Liver (tissue), 9 donors: ENCODE results near the gene RAD51B. TPM values are rescaled to one million over a fixed set of nuclear protein-coding genes. Genes with fewer than 3 reads are reported as not detected.

Source experiments
- DNase-seq: peaks from one replicate; pipeline ENCODE4 v3.0.0-alpha.2; 2017; ENCODE audit warnings: low spot score
- H3K27ac ChIP-seq, 2 donors: one replicate each; pipeline ENCODE4 v1.7.0; 2013; ENCODE audit warnings: inconsistent platforms in 2 of 2, low read length in 2 of 2, control low read depth in 1 of 2, low read depth in 1 of 2, mild to moderate bottlenecking in 1 of 2
- H3K27me3 ChIP-seq, 4 donors: one replicate each; pipeline versions ENCODE4 v1.6.1 to v1.7.0; 2013; ENCODE audit warnings: low read length in 3 of 4, inconsistent platforms in 1 of 4, mild to moderate bottlenecking in 1 of 4, moderate library complexity in 1 of 4; ENCODE audit not compliant: control insufficient read depth in 4 of 4, insufficient read depth in 4 of 4
- H3K36me3 ChIP-seq, 4 donors: one replicate each; pipeline versions ENCODE4 v1.6.1 to v1.7.0; 2013; ENCODE audit warnings: low read length in 3 of 4, mild to moderate bottlenecking in 3 of 4, low read depth in 1 of 4, moderate library complexity in 1 of 4; ENCODE audit not compliant: control insufficient read depth in 4 of 4, insufficient read depth in 3 of 4
- H3K4me1 ChIP-seq, 4 donors: one replicate each; pipeline versions ENCODE4 v1.6.1 to v1.7.0; 2013; ENCODE audit warnings: low read length in 3 of 4, mild to moderate bottlenecking in 3 of 4, moderate library complexity in 1 of 4; ENCODE audit not compliant: control insufficient read depth in 4 of 4, insufficient read depth in 4 of 4
- H3K4me3 ChIP-seq, 3 donors: one replicate each; pipeline versions ENCODE4 v1.6.1 to v1.7.0; 2013; ENCODE audit warnings: low read length in 3 of 3, control low read depth in 1 of 3, low read depth in 1 of 3, mild to moderate bottlenecking in 1 of 3
- H3K9ac ChIP-seq, 2 donors: one replicate each; pipeline ENCODE4 v1.7.0; 2013; ENCODE audit warnings: low read length in 2 of 2, mild to moderate bottlenecking in 2 of 2, moderate library complexity in 2 of 2, control low read depth in 1 of 2, low read depth in 1 of 2
- H3K9me3 ChIP-seq, 4 donors: one replicate each; pipeline versions ENCODE4 v1.6.1 to v1.7.0; 2013; ENCODE audit warnings: low read length in 3 of 4; ENCODE audit not compliant: control insufficient read depth in 4 of 4
- EGR1 ChIP-seq, 2 donors: IDR thresholded peaks; 2 replicates each; pipeline ENCODE4 v1.6.1; 2016 to 2018; ENCODE audit warnings: antibody characterized with exemption in 2 of 2, low read depth in 2 of 2
- FOXA1 ChIP-seq: IDR thresholded peaks from 2 replicates; pipeline ENCODE4 v1.6.1; 2016; ENCODE audit warnings: antibody characterized with exemption
- FOXA2 ChIP-seq: IDR thresholded peaks from 2 replicates; pipeline ENCODE4 v1.6.1; 2016; ENCODE audit warnings: antibody characterized with exemption
- GABPA ChIP-seq, 2 donors: IDR thresholded peaks in 1 of 2; conservative IDR thresholded peaks in 1 of 2; 2 replicates each; pipeline ENCODE4 v1.6.1; 2016; ENCODE audit warnings: antibody characterized with exemption in 2 of 2, mild to moderate bottlenecking in 1 of 2, moderate library complexity in 1 of 2
- HNF4A ChIP-seq, 2 donors: conservative IDR thresholded peaks; 2 replicates each; pipeline ENCODE4 v1.6.1; 2016; ENCODE audit warnings: antibody characterized with exemption in 2 of 2, mild to moderate bottlenecking in 2 of 2
- HNF4G ChIP-seq: IDR thresholded peaks from 2 replicates; pipeline ENCODE4 v1.6.1; 2016; ENCODE audit warnings: antibody characterized with exemption
- JUND ChIP-seq, 2 donors: IDR thresholded peaks; 2 replicates each; pipeline ENCODE4 v1.6.1; 2016; ENCODE audit warnings: antibody characterized with exemption in 2 of 2
- NR2F2 ChIP-seq: IDR thresholded peaks from 2 replicates; pipeline ENCODE4 v1.6.1; 2016; ENCODE audit warnings: antibody characterized with exemption
- RAD21 ChIP-seq, 2 donors: IDR thresholded peaks; 2 replicates each; pipeline ENCODE4 v1.6.1; 2016; ENCODE audit warnings: antibody characterized with exemption in 2 of 2, mild to moderate bottlenecking in 2 of 2
- REST ChIP-seq: IDR thresholded peaks from 2 replicates; pipeline ENCODE4 v1.6.1; 2016; ENCODE audit warnings: antibody characterized with exemption, mild to moderate bottlenecking
- RXRA ChIP-seq, 2 donors: IDR thresholded peaks; 2 replicates each; pipeline ENCODE4 v1.6.1; 2017 to 2018; ENCODE audit warnings: antibody characterized with exemption in 2 of 2, mild to moderate bottlenecking in 1 of 2
- SP1 ChIP-seq: IDR thresholded peaks from 2 replicates; pipeline ENCODE4 v1.6.1; 2018; ENCODE audit warnings: antibody characterized with exemption, mild to moderate bottlenecking
- TAF1 ChIP-seq: conservative IDR thresholded peaks from 2 replicates; pipeline ENCODE4 v1.6.1; 2016; ENCODE audit warnings: antibody characterized with exemption, mild to moderate bottlenecking
- YY1 ChIP-seq: IDR thresholded peaks from 2 replicates; pipeline ENCODE4 v1.6.1; 2016; ENCODE audit warnings: antibody characterized with exemption, mild to moderate bottlenecking
- ZBTB33 ChIP-seq: IDR thresholded peaks from 2 replicates; pipeline ENCODE4 v1.6.1; 2016; ENCODE audit warnings: antibody characterized with exemption
- WGBS: extraction: QIAGEN DNeasy Blood & Tissue Kit; methylation state at CpG from one replicate; pipeline ENCODE4 v1.1.7; 2013; 5-methylcytosine and 5-hydroxymethylcytosine counted together
- polyA plus RNA-seq, 2 donors: library from polyadenylated mRNA; stranded (reverse) in 1 of 2; unstranded in 1 of 2; fragments of 200-250 nt in 1 of 2; fragments of >200 nt in 1 of 2; fragmentation: Nextera tagmentation in 1 of 2; extraction: Ambion mirVana in 1 of 2; gene quantifications; one replicate each; pipeline versions ENCODE4 v1.2.1 to v1.2.3, GENCODE V29; 2013 to 2015
- total RNA-seq, 2 donors: library from RNA; depleted of rRNA; stranded (reverse); fragments of >200 nt; gene quantifications; one replicate each; pipeline ENCODE4 v1.2.3, GENCODE V29; 2014
- TF ChIP-seq, protein P1 (sequence below): IDR thresholded peaks from 2 replicates; pipeline ENCODE4 v1.6.1; 2016; ENCODE audit warnings: antibody characterized with exemption
- TF ChIP-seq, protein P2 (sequence below): fragments of 150-350 bp; IDR thresholded peaks from 2 replicates; pipeline ENCODE4 v1.5.1; 2017; ENCODE audit warnings: improper control_type of control experiment, low read depth, low read length; ENCODE audit not compliant: missing input control
- donor health status: healthy.
- donor health status: healthy.
- donor health status: healthy.
- donor health status: healthy.
- donor health status: healthy.

The RAD51B gene
- total and polyA plus RNA-seq, 4 donors = 0.81 to 12.9 (median 2.4) TPM

DNA sequence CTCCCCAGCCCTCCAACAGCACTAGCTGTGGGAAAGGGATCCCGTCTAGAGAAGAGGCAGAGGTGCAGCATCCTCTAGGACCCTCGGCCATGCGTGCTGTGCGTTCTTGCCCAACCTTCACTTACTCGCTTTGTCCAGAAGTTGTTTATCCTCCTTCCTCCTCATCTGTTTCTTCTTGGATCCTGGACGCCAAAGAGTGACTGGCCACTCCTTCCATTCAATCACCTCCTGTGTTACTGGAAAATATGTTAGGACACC, 832.8 kb downstream of the RAD51B start:
- Histone ChIP-seq H3K36me3 (no peaks in the 10 kb centered on the region), H3K9me3 (no peaks in the 10 kb centered on the region), H3K9ac (no peak overlapping the region), H3K4me1 (peaks cover 6 to 30% (median 19%) of the 10 kb centered on the region in 4 donors), H3K27ac (no peak overlapping the region), H3K4me3 (no peak overlapping the region), H3K27me3 (no peaks in the 10 kb centered on the region)
- no peak for DNase-seq
- TF ChIP-seq EGR1 (IDR thresholded peaks at IDR 0.05; ENCODE audit: low read depth in 2 of 2) = no peak
- no peak for TF ChIP-seq RAD21 (IDR thresholded peaks at IDR 0.05)
- TF ChIP-seq ZBTB33 = no peak
- TF ChIP-seq, protein P1, sequence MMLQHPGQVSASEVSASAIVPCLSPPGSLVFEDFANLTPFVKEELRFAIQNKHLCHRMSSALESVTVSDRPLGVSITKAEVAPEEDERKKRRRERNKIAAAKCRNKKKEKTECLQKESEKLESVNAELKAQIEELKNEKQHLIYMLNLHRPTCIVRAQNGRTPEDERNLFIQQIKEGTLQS = no peak
- TF ChIP-seq FOXA2 = no peak
- no peak for TF ChIP-seq GABPA (IDR thresholded peaks at IDR 0.05 in 1 of 2, conservative IDR thresholded peaks at IDR 0.05 in 1 of 2)
- TF ChIP-seq FOXA1 = no peak
- TF ChIP-seq, protein P2, sequence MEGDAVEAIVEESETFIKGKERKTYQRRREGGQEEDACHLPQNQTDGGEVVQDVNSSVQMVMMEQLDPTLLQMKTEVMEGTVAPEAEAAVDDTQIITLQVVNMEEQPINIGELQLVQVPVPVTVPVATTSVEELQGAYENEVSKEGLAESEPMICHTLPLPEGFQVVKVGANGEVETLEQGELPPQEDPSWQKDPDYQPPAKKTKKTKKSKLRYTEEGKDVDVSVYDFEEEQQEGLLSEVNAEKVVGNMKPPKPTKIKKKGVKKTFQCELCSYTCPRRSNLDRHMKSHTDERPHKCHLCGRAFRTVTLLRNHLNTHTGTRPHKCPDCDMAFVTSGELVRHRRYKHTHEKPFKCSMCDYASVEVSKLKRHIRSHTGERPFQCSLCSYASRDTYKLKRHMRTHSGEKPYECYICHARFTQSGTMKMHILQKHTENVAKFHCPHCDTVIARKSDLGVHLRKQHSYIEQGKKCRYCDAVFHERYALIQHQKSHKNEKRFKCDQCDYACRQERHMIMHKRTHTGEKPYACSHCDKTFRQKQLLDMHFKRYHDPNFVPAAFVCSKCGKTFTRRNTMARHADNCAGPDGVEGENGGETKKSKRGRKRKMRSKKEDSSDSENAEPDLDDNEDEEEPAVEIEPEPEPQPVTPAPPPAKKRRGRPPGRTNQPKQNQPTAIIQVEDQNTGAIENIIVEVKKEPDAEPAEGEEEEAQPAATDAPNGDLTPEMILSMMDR = no peak
- no peak for TF ChIP-seq REST
- no peak for TF ChIP-seq NR2F2
- no peak for TF ChIP-seq YY1
- TF ChIP-seq JUND (IDR thresholded peaks at IDR 0.05) = no peak
- no peak for TF ChIP-seq RXRA (IDR thresholded peaks at IDR 0.05)
- no peak for TF ChIP-seq TAF1
- TF ChIP-seq HNF4G = no peak
- TF ChIP-seq SP1 = no peak
- TF ChIP-seq HNF4A (conservative IDR thresholded peaks at IDR 0.05) = no peak
- WGBS = 96% methylated on average over 6 of the region's 6 CpGs

- Histone ChIP-seq H3K36me3 (no peaks in the 10 kb centered on the region), H3K4me1 (peaks cover 6 to 30% (median 19%) of the 10 kb centered on the region in 4 donors), H3K27ac (no peak overlapping the region), H3K27me3 (no peaks in the 10 kb centered on the region), H3K4me3 (no peak overlapping the region), H3K9me3 (no peaks in the 10 kb centered on the region), H3K9ac (no peak overlapping the region)
- 98% methylated on average over 6 of the region's 6 CpGs for WGBS
- DNase-seq = peak; percentile 13
- TF ChIP-seq REST = no peak
These were observed 833.5 kb downstream of the RAD51B start for GRCh38 chr14:68653108-68653507.
